NCI-H1417 (cell line): ENCODE data around the gene GPR35.
"Not testable (repeated sequence)": the region's sequence is repeated elsewhere in the genome, so short reads cannot be mapped to it uniquely, and the experiment has no call there.

ENCODE experiments used
- DNase-seq, 3 experiments: peaks; one replicate each; lab custom pipeline; 2025; lab: John Stamatoyannopoulos, UW

GPR35 gene

DNA sequence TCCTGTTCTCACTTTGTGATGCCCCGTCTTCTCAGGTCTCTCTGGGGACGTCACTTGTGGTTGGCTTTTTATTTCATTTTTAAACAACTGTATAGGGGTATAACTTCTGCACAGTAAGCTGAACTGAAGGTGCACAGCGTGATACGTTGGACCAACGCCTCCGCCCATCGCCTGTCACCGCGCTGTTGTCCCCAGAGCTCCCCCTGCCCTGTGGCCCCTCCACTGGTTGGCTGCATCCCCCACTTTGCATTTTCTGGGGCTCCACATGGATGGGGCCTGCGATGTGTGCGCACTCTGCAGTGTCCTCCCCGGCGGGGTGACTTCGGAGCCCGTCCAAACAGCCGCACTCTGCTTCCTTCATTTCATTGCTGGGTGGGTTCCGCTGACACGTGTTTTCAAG is 14.3 kb downstream of the GPR35 start:
- no peak for DNase-seq

DNA sequence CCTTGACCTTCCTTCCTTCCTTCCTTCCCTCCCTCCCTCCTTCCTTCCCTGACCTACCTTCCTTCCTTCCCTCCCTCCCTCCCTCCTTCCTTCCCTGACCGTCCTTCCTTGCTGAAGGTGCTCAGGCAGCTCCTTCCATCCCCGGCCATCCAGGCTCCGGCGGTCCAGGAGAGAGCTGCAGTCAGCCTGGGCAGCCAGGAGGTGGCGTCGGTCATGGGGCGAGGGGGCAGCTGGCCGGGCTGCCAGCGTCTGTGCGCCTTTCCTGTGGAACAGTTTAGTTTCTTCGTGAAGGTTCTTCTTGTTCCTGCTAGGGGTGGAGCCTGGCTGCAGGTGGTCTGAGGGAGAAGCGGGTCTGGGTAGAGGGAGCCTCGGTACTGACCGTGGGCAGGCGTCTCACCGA is 15.7 kb downstream of the GPR35 start:
- DNase-seq = peak; percentile 1 to 18 (median 8)

DNA sequence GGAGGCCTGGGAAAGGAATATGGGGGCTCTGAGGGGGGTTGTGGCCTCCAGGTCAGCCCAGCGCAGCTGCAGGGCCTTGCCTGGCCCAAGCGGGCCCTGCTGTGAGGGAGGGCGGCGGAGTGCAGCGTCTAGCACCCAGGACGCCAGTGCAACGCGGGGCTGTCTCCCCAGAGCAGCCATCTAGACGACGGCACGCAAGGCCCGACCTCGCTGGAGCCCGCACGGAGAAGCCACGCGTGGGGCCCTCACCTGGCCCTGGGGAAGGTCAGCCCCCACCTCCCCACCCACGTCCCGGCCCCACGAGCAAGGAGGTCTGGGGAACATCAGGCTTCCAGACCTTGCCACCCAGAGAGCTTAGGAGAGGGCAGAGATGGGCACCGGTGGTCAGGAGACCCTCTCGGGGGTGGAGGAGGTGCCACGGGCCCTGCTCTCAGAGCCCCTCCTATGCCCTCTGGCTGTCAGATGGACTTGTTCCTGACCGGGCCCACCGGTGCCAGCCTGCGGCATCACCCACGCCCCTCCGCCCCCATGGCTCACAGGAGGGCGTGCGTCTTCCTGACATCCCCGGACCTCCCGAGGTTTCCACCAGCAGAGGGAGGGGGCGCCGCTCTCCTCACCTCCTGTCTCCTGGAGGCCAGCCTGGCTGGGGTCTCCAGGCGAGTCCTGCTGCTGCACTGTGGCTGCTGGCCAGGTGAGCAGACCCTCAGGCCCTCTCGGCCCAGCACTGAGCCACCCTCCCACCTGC is 17.0 kb downstream of the GPR35 start:
- no peak for DNase-seq

DNA sequence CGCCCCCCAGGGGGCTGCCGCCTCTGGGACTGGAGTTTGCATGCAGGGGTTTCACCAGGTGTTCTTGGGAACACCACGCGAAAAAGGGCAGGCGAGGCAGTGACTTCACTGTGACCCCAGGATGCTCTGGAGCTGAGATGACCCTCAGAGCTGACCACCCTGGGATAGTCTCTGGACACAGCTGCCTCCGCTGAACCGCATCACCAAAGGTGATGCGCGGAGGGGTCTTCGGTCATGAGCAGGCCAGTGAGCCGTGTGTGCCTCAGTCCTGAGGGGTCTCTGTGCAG is 17.5 kb downstream of the GPR35 start:
- no peak for DNase-seq

DNA sequence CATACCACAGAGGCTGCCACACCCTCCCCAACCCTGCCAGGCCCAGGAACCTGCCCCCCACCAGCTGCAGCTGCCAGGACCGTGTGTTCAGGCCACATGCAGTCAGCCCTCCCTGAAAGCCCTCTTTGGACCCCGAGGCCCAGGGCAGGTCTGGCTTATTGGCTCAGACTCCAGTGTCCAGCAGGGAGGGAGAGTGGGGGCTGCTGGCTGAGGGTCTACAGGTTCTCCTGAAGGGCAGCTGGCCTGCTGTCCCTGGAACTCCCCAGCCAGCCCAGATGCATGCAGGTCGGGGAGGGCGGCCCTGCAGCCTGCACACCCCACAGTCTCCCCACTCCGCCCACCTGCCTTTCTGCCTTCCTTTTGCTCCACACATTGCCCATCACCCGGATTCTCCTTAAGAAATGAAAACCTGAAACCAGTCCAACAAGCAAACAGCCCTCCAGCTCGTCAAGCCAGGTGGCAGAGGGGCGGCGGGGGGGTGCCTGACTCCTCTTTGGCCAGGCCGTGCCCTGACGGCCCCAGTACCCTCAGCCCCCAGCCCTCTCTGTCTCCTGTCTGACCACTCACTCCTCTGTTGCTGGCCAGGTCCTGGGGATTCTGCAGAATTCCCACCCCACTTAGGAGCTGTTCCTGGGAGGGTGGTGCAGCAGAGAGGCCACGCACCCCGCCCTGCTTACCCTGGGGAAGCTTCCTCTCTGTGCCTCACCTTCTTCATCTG is 18.0 kb downstream of the GPR35 start:
- no peak for DNase-seq

DNA sequence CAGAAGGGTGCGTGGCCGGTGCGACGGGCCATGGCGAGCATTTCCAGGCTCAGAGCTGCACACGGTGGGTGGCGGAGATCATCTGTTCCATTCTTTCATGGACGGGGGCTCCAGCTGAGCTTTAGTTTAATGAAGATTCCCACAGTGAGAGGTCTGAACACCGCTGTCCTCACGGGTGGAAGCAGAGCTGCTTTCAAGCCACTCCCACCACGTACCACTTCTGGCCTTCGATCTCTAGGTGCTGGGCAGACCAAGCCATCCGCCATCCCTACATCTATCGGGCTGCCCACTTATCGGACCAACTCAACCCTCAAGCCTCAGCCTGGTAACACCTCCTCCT is 18.5 kb downstream of the GPR35 start:
- no peak for DNase-seq

DNA sequence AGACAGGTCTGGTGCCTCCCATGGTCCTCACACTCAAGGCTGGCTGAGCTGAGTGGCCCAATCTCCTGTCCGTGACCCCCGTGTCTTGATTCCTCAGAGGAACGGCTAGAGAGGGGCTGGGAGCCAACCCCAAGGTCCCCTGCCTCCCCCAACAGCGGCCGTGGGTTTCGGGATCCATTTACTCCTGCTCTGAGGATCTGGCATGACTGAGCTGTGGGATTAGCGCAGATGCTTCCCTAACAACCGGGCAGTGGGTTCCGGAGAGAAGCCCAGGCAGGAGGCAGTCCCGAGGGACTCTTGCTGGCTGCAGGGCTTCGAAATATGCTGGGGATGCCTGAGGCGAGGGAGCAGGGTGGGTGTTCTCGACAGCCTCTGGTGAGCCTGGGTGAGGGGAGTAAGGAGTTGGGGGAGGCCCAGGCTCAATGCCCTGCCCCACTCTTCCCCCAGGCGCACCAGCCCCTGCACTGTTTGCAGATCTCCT is 18.9 kb downstream of the GPR35 start:
- DNase-seq = no peak

DNA sequence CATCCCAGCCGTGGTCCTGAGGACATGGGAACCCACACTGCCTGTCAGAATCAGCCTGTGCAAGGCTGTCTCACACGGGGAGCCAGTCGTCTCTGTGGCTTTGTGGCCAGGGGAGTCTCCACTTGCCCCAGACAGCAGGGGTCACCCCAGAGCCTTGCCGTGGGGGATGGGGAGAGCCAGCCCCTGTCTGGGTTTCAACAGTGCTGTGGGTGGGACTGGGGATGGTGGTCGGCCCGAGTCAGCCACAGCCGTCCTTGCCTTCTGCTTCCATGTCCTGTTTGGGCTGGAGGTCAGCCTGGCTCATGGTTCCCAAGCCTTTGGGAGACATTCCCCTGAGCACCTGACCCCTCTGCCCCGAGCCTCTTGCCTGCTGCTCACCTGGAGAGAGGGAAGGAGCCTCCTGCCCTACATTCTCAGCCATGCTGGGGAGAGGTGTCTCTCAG is 19.6 kb downstream of the GPR35 start:
- no peak for DNase-seq

DNA sequence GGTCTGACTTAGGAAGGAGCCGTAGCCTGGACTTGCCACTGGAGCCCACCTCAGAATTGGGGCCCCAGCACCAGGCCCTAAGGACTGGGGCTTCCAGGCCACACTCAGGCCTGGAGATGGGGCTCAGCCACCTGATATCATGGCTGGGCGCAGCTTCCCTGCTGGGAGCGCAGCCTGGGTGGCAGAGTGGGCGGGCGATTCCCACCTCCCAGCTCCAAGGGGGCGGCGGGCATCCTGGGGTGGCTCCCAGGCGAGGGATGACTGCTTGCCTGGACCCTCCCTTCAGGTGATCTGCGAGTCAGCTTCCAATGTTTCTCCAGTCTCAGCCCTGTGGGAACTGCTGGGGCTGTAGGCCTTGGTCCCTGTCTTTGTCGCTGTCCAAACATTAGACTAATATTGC is 20.1 kb downstream of the GPR35 start:
- no peak for DNase-seq

DNA sequence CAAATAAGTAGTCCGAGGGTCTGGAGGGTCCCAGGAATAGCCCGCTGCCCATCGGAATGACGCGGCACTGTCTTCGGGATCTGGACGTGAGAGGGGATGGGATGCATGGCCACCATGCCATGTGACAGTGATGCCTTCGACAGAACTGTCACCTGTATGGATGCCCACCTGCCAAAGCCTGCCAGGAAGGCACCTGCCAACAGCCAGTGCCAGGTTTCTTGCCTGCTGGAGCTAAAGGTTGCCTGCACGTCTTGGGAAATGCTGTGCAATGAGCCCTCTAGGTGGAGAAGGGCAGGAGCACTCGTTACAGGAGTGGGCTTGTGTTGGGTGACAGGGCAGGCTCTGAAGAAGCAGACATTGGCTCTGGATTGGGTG is 20.5 kb downstream of the GPR35 start:
- DNase-seq = no peak

DNA sequence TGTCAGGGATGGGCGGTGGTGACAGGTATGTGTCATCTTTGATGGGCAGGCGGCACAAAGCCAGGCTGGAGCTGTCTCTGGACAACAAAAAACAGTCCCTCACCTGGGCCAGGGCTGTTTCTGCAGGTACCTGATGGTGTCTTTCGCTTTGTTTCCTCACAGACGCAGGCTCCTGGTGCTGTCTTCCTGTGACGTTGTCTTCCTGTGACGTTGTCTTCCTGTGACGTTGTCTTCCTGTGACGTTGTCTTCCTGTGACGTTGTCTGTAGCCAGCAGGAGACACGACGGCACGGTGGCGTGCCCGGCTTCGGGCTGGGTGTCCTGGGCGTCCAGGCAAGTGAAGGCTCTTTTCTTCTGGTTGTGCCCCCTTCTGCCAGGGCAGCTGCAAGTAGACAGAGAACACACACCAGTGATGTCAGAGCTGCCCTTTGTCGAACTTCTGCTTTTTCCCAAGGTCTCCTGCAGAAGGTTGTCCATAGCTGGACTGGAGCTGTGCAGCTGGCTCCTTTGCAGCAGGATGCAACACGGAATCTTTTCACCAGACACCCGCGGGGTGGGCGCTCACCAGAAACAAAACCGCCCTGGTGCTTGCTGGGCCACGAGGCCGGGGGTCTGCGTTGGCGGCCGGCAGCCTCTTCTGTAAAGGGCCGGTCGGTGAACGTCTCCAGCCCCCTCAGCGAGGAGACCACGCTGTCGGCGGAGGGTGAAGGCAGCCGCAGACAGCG is 21.1 kb downstream of the GPR35 start:
- no peak for DNase-seq

DNA sequence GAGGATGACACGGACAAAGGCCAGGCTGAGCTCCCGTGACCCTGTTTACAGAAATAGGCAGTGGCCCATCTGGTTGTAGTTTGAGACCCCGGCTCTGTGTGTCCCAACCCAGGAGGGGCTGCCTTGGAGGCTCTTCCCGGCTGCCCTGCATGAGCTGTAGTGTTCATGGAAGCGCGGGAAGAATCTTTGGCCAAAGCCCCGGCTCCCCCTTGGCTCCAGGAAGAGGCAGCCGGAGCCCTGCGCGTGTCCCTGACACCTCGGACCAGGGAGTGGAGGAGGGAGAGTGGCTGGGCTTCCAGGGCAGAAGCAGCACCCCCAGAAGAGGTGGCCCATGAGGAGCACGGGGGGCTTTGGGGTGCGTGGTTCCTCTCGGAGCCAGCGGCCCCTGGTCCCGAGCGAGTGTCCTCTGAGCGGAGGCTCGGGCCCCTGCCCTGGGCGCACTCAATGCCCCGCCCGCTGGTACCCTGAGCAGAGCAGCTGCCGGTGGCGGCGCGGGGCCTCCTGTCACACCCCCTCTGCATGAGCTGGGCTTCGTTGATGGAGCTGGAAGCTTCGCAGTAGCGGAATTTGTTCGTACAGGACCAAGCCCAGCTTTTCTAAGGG is 21.7 kb downstream of the GPR35 start:
- no peak for DNase-seq

DNA sequence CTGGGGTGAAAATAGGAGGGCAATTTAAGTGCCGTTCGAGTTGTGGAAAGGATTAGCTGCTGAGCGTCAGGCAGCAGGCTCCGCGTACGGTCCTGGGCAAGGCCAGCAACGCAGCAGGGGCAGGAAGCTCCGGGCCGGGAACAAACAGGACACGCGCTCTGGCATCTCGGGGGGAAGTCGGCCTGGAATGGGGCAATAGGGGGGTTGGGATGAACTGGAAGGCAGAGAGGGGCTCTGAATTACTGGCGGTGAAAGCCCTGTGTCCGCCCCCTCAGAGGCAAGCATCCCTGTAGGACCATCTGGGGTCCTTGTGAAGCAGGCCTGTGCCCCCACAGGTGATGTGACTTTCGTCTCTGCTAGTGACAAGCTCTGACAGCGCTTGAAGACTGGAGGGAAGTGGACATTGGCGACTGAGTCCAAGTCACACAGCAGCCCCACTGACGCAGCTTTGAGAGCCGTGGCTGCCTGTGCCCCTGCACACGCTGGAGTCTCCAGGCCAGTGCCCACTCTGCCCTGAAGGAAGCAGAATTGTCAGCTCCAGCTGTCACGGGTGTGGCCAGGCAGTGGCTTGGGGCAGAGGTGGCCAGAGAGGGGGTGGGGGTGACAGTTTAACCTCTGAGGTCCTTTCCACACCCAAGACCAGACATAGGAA is 22.3 kb downstream of the GPR35 start:
- no peak for DNase-seq

DNA sequence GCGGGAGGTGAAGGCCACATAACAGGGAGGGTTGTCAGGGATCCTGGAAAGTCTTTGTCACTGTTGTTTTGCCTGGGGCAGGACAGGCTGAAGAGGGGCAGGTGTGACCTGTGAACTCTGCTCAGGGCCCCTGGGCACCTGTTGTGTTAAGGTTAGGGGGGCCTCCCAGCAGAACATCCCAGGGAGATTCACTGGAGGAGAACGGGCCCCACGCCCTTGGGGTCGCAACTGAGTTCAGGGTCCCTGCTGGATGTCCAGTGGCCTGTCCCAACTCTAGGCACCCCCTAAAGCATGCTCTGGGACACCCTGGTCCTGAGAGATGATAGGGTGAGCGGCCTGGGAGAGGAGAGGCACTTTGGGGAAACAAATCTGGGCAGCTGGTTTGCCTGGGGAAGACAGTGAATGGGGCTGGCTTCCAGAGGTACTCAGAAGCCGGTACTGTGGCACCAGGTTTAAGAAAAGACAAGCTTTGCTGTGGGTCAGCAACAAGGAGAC is 22.9 kb downstream of the GPR35 start:
- DNase-seq = no peak

DNA sequence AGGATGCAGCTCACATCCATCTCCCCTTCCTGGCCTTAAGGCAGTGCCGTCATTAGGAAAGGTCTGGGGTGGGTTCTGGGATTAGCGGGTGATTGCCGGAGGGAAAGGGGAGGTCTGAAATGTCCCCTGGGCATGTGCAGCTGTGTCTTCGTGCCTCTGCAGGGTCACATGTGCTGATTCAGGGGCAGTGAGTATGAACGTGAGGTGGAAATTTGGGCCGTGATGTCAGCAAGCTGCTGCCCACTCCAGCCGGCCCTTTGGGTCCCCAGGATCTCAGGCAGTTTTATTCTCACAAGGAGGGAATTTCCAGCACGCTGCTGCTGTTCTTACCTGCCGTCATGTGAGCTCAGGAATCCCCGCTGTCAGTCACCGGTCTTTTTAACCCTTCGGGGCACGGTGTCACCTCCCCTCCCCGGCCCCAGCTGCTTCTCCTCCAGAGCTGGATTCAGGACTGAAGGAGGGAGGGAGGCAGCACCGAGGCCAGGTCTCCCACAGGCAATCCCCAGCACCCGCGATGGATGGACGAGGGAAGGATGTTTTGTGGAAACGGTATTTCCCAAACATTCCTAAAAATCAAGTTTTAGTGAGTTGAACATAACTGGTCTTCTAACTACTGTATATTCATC is 23.5 kb downstream of the GPR35 start:
- peak in 1 of 3 experiments; percentile 3 for DNase-seq

DNA sequence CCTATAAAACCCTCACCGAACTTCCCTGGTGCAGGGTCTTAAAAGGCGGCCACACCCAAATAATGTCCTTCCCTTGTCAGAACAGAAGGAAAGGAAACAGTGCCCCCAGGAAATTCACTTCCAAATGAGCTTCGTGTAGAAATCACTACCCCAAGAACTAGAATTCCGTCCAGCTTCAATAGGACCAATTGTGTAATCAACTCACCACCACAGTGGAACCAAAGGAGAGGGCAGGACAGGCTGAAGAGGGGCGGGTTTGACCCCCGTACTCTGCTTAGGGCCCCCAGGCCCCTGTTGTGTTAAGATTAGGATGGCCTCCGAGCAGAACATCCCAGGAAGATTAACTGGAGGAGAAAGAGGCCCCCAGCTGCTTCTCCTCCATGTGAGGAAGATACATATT is 24.1 kb downstream of the GPR35 start:
- no peak for DNase-seq

DNA sequence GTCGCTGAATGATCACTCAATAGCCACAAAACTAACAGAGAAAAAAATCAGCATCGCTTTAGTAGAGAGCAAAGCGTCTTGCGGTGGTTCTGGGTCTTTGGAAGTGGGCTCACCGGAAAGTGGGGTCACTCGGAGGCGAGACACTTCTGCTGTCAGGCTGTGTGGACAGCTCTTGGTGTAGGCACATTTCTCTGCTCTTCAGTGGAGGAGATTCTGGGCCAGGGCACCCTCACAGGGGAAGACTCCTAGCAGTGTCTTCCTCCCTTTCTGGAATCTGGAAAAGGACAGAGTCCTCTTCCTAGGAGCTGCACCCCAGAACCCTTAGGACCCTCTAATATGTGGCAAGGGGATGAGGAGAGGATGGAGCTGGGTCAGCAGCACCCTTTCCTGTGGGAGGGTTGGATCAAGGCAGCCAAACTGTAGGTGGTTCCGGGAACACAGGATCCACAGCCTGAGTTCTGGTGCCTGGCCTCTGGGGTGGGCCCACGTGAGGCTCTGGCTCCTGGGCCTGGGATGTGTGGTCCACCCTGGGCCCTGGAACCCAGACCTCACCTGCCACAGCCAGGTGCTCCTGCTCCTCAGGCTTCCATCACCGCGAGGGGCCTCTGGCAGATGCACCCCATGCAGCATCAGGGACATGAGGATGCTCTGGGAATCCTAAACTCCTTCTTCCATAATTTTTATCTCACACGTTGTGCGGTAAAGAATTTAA is 25.1 kb downstream of the GPR35 start:
- no peak for DNase-seq

DNA sequence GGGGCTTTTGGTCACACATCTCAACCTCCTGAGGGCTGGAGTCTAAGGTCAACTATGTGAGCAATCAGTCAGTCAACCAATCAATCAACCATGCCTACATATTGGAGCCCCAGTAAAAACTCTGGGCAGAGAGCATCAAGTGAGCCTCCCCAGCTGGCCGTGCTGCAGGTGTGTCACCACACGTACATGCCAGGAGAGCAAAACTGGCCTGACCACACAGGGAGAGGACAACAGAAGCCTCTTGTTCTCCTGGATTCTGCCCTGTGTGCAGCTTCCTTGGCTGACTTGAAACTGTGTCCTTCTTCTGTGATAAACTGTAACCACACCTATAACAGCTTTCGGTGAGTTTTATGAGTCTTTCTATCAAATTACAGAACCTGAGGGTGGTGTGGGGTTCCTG is 25.9 kb downstream of the GPR35 start:
- DNase-seq = no peak

DNA sequence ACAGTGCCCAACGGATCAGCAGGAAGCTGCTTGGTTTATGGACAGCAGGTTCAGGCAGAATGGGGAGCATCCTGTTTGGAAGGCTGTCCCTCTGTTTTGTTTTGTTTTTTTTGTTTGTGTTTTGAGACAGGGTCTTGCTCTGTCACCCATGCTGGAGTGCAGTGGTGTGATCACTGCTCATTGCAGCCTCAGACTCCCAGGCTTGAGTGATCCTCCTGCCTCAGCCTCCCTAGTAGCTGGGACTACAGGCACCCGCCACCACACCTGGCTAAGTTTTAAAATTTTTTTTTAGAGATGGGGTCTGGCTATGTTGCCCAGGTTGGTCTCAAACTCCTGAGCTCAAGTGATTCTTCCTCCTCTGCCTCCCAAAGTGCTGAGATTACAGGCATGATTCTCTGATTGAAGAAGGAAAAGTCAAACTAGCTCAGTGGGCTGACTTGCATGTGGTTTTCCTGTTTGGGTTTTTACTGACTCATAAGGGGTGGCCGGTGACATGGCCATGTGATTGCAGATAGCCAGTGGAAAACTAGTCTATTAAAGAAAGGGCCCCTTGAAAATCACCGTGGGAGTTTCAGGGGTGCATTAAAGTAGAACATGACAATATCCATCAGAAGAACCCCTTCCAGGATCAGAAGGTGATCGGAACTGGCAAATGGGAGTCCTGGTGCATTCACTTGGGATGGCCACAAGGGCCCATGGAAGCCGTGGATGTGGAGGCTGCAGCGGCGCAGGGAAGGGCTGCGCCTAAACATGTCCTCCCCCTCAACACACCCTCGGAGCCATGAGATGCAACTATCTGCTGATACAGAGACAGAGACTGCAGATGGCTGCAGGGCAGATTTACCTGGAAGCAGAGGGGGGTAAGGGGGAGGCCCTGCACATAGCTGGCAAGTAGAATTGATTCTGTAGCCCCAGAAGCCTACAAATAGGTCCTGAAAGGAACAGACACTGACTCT is 30.9 kb downstream of the GPR35 start:
- no peak for DNase-seq

DNA sequence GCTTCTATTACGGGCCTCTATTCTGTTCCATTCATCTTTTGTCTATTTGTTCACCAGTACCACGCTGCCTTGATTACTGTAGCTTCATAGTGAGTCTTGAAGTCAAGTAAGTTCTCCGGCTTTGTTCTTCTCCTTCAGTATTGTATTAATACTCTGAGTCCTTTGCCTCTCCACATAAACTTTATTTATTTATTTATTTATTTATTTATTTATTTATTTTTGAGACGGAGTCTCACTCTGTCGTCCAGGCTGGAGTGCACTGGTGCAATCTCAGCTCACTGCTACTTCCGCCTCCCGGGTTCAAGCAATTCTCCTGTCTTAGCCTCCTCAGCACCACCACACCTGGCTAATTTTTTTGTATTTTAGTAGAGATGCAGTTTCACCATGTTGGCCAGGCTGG is 34.6 kb downstream of the GPR35 start:
- DNase-seq = not testable (repeated sequence)
